ENCODE results near the gene WNT3A.
"Not testable (repeated sequence)": the region's sequence is repeated elsewhere in the genome, so short reads cannot be mapped to it uniquely, and the experiment has no call there.

DNA sequence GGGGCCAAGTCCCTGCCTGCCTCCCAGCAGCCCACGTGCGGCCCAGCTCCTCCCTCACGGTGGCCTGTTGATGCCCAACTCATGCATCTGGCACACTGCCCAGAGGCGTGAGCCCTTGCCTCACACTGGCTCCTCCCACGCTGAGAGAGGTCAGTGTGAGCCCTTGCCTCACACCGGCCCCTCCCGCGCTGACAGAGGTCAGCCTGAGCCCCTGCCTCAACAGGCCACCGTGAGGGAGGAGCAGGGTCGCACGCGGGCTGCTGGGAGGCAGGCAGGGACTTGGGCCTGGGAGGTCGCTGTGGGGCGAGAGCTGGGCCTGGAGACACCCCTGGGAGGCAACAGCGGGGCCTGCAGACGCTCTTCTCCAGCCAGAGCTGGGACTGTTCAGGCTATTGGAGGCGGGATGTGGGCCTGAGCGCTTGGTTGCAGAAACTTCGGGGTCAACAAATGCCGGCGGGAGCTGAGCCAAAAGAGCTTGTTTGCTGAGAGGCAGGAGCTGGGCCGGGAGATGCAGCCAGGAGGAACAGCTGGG, 33.9 kb upstream of the WNT3A start:
- not testable (repeated sequence) for TF ChIP-seq POLR2AphosphoS5 (IDR thresholded peaks at IDR 0.05; ENCODE audit: borderline replicate concordance, low read depth, low read length); EZH2 (IDR thresholded peaks at IDR 0.05); FOXP2 (optimal IDR thresholded peaks at IDR 0.05; ENCODE audit: control extremely low read depth, extremely low read length, insufficient read depth)
